ENCODE measurements around the gene GPX4.

GPX4 gene

GRCh38 chr19:1091544-1092175, 12.1 kb upstream of the GPX4 start:
- Histone ChIP-seq H3K56ac (ENCODE audit: low read length) (no peak overlapping the region), H2BK15ac (replicated peaks; ENCODE audit: low read depth) (no peak overlapping the region), H3K79me1 (ENCODE audit: low read length) (peaks cover 7% of the 10 kb centered on the region), H3K4me2 (ENCODE audit: low read length) (no peak overlapping the region), H3K9ac (ENCODE audit: low read length) (no peak overlapping the region), H3K4ac (ENCODE audit: low read depth, low read length) (no peak overlapping the region), H2BK5ac (ENCODE audit: low read length) (no peak overlapping the region), H3K4me1 (ENCODE audit: control insufficient read depth, low read depth, low read length) (no peaks in the 10 kb centered on the region), H3K36me3 (ENCODE audit: control insufficient read depth, insufficient read depth, low read length) (peaks cover 1% of the 10 kb centered on the region), H3K18ac (ENCODE audit: low read length) (no peak overlapping the region), H3K79me2 (ENCODE audit: control insufficient read depth, insufficient read depth, low read length) (peaks cover 20% of the 10 kb centered on the region), H4K5ac (ENCODE audit: low read length) (no peak overlapping the region), H3K27ac (ENCODE audit: low read depth, low read length) (no peak overlapping the region), H2AK5ac (ENCODE audit: low read length) (no peak overlapping the region), H3K23ac (ENCODE audit: low read length) (no peak overlapping the region), H3K27me3 (ENCODE audit: insufficient read depth, low read length, poor library complexity) (no peaks in the 10 kb centered on the region), H4K8ac (ENCODE audit: low read depth, low read length) (no peak overlapping the region), H2BK120ac (ENCODE audit: low read depth, low read length) (no peak overlapping the region), H3K4me3 (ENCODE audit: low read length) (no peak overlapping the region)
- no peak for DNase-seq
- WGBS (ENCODE audit: extremely low coverage, insufficient coverage, low lambda C conversion rate) = no CpG with 5 or more reads among the region's 27 CpGs

DNA sequence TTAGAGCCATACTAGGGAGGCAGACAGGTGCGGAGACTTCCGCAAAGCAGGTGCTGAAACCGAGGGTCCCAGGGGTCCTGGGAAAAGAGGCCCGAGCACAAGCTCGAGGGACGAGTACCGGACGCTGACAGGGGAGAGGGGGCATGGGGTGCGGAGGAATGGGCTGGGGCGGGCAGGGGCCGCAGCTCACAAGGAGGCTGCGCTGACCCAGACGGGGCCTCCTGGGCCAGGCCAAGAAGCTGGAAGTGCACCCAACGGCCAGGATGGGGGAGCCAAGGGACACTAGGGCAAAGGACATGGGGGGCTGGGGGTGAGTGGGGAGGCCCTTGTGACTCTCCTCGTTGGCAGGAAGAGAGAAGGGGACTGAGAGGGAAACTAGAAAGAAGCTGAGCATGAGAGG, 10.5 kb upstream of the GPX4 start:
- Histone ChIP-seq H2BK120ac (ENCODE audit: low read depth, low read length) (no peak overlapping the region), H3K4me1 (ENCODE audit: control insufficient read depth, low read depth, low read length) (no peaks in the 10 kb centered on the region), H4K8ac (ENCODE audit: low read depth, low read length) (no peak overlapping the region), H3K56ac (ENCODE audit: low read length) (no peak overlapping the region), H3K36me3 (ENCODE audit: control insufficient read depth, insufficient read depth, low read length) (no peaks in the 10 kb centered on the region), H3K27ac (ENCODE audit: low read depth, low read length) (no peak overlapping the region), H3K79me1 (ENCODE audit: low read length) (peaks cover 7% of the 10 kb centered on the region), H3K4ac (ENCODE audit: low read depth, low read length) (no peak overlapping the region), H3K27me3 (ENCODE audit: insufficient read depth, low read length, poor library complexity) (no peaks in the 10 kb centered on the region), H3K4me3 (ENCODE audit: low read length) (no peak overlapping the region), H2BK15ac (replicated peaks; ENCODE audit: low read depth) (no peak overlapping the region), H2BK5ac (ENCODE audit: low read length) (no peak overlapping the region), H3K18ac (ENCODE audit: low read length) (no peak overlapping the region), H2AK5ac (ENCODE audit: low read length) (no peak overlapping the region), H3K79me2 (ENCODE audit: control insufficient read depth, insufficient read depth, low read length) (peaks cover 20% of the 10 kb centered on the region), H3K4me2 (ENCODE audit: low read length) (no peak overlapping the region), H4K5ac (ENCODE audit: low read length) (no peak overlapping the region), H3K23ac (ENCODE audit: low read length) (no peak overlapping the region), H3K9ac (ENCODE audit: low read length) (no peak overlapping the region)
- WGBS (ENCODE audit: extremely low coverage, insufficient coverage, low lambda C conversion rate) = no CpG with 5 or more reads among the region's 15 CpGs
- no peak for DNase-seq

DNA sequence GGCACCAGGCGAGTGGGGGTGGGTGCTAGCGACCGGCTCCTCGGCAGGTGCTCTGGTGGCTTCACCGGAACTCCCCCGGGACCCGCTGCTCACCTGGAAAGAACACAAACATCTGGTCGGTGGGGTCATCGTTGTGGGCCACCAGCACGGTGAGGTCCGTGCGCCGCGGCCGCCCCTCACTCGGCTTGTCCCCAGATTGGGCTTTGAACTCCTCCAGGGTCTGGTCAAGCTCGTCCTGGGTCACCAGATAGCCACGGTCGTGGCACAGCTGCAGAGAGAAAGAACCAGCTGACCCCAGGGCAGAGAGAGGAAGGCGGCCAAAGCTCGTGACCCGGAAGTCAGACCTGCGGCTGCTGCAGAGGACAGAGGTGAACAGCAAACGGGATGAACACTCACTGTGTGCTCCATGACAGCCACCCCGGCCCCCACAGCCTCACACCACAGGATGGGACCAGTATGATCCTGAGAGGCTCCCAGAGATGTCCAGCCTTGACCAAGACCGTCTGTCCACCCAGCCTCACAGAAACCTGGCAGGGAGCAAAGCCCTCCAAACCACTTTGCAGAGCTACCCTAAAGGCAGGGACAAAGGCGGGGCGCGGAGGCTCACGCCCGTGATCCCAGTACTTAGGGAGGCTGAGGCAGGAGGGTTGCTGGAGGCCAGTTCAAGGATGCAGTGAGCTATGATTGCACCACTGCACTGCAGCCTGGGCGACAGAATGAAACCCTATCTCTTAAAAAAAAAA, 9.8 kb upstream of the GPX4 start:
- H3K4me1 ChIP-seq (ENCODE audit: control insufficient read depth, low read depth, low read length) = no peaks in the 10 kb centered on the region
- H3K56ac ChIP-seq (ENCODE audit: low read length) = peak overlapping the region; percentile 86
- peak overlapping the region; percentile 43 for H3K4me2 ChIP-seq (ENCODE audit: low read length)
- peak overlapping the region; percentile 79 for H3K9ac ChIP-seq (ENCODE audit: low read length)
- no peak overlapping the region for H4K8ac ChIP-seq (ENCODE audit: low read depth, low read length)
- no peak overlapping the region for H2BK120ac ChIP-seq (ENCODE audit: low read depth, low read length)
- no peak overlapping the region for H2BK5ac ChIP-seq (ENCODE audit: low read length)
- no CpG with 5 or more reads among the region's 32 CpGs for WGBS (ENCODE audit: extremely low coverage, insufficient coverage, low lambda C conversion rate)
- no peaks in the 10 kb centered on the region for H3K27me3 ChIP-seq (ENCODE audit: insufficient read depth, low read length, poor library complexity)
- no peak overlapping the region for H3K18ac ChIP-seq (ENCODE audit: low read length)
- H3K79me1 ChIP-seq (ENCODE audit: low read length) = peaks cover 7% of the 10 kb centered on the region
- DNase-seq = no peak
- H3K4me3 ChIP-seq (ENCODE audit: low read length) = peak overlapping the region; percentile 65
- H3K27ac ChIP-seq (ENCODE audit: low read depth, low read length) = no peak overlapping the region
- H2BK15ac ChIP-seq (replicated peaks; ENCODE audit: low read depth) = no peak overlapping the region
- no peak overlapping the region for H3K23ac ChIP-seq (ENCODE audit: low read length)
- no peak overlapping the region for H2AK5ac ChIP-seq (ENCODE audit: low read length)
- no peaks in the 10 kb centered on the region for H3K36me3 ChIP-seq (ENCODE audit: control insufficient read depth, insufficient read depth, low read length)
- H3K4ac ChIP-seq (ENCODE audit: low read depth, low read length) = no peak overlapping the region
- H4K5ac ChIP-seq (ENCODE audit: low read length) = no peak overlapping the region
- H3K79me2 ChIP-seq (ENCODE audit: control insufficient read depth, insufficient read depth, low read length) = peaks cover 20% of the 10 kb centered on the region

DNA sequence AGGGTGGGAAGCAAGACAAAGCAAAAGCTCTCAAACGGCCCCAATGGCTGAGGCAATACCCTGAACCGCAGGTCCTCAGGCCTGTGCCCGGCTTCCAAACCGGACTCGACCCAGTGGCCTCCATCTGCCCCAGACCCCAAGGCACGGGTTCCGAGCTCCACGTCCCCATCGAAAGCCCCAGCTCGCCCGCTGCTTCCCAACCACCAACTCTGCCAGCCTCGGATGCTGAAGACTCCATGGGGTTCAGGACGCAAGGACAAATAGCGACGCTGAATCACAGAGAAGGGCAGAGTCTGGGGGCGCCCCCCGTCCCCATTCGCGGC, 9.2 kb upstream of the GPX4 start:
- no peak overlapping the region for H3K18ac ChIP-seq (ENCODE audit: low read length)
- no peak overlapping the region for H3K27ac ChIP-seq (ENCODE audit: low read depth, low read length)
- no peaks in the 10 kb centered on the region for H3K4me1 ChIP-seq (ENCODE audit: control insufficient read depth, low read depth, low read length)
- peak overlapping the region; percentile 86 for H3K56ac ChIP-seq (ENCODE audit: low read length)
- no CpG with 5 or more reads among the region's 19 CpGs for WGBS (ENCODE audit: extremely low coverage, insufficient coverage, low lambda C conversion rate)
- DNase-seq = no peak
- no peak overlapping the region for H2BK15ac ChIP-seq (replicated peaks; ENCODE audit: low read depth)
- peak overlapping the region; percentile 79 for H3K9ac ChIP-seq (ENCODE audit: low read length)
- H4K5ac ChIP-seq (ENCODE audit: low read length) = no peak overlapping the region
- H2BK5ac ChIP-seq (ENCODE audit: low read length) = no peak overlapping the region
- peaks cover 7% of the 10 kb centered on the region for H3K79me1 ChIP-seq (ENCODE audit: low read length)
- peaks cover 20% of the 10 kb centered on the region for H3K79me2 ChIP-seq (ENCODE audit: control insufficient read depth, insufficient read depth, low read length)
- no peak overlapping the region for H3K23ac ChIP-seq (ENCODE audit: low read length)
- no peaks in the 10 kb centered on the region for H3K36me3 ChIP-seq (ENCODE audit: control insufficient read depth, insufficient read depth, low read length)
- no peak overlapping the region for H2BK120ac ChIP-seq (ENCODE audit: low read depth, low read length)
- H3K4ac ChIP-seq (ENCODE audit: low read depth, low read length) = peak overlapping the region; percentile 59
- H3K27me3 ChIP-seq (ENCODE audit: insufficient read depth, low read length, poor library complexity) = no peaks in the 10 kb centered on the region
- peak overlapping the region; percentile 65 for H3K4me3 ChIP-seq (ENCODE audit: low read length)
- no peak overlapping the region for H4K8ac ChIP-seq (ENCODE audit: low read depth, low read length)
- peak overlapping the region; percentile 43 for H3K4me2 ChIP-seq (ENCODE audit: low read length)
- no peak overlapping the region for H2AK5ac ChIP-seq (ENCODE audit: low read length)

GRCh38 chr19:1094978-1095701, 8.7 kb upstream of the GPX4 start, which contains the start of gene POLR2E:
POLR2E (minus strand) TSS chr19:1095375; CDS start chr19:1095315, 60 bp downstream.
- Histone ChIP-seq H2AK5ac (ENCODE audit: low read length) (peak within 1 kb of the TSS; percentile 88), H3K18ac (ENCODE audit: low read length) (peak within 1 kb of the TSS; percentile 41), H3K23ac (ENCODE audit: low read length) (no peak within 1 kb of the TSS), H3K9ac (ENCODE audit: low read length) (peak within 1 kb of the TSS; percentile 79), H2BK15ac (replicated peaks; ENCODE audit: low read depth) (no peak within 1 kb of the TSS), H2BK120ac (ENCODE audit: low read depth, low read length) (no peak within 1 kb of the TSS), H3K27ac (ENCODE audit: low read depth, low read length) (no peak within 1 kb of the TSS), H3K4me2 (ENCODE audit: low read length) (peak within 1 kb of the TSS; percentile 43), H3K56ac (ENCODE audit: low read length) (peak within 1 kb of the TSS; percentile 86), H3K36me3 (ENCODE audit: control insufficient read depth, insufficient read depth, low read length) (no peaks in the 10 kb centered on the region), H3K79me1 (ENCODE audit: low read length) (peaks cover 7% of the 10 kb centered on the region), H3K79me2 (ENCODE audit: control insufficient read depth, insufficient read depth, low read length) (peaks cover 20% of the 10 kb centered on the region), H3K4ac (ENCODE audit: low read depth, low read length) (peak within 1 kb of the TSS; percentile 64), H2BK5ac (ENCODE audit: low read length) (no peak within 1 kb of the TSS), H4K8ac (ENCODE audit: low read depth, low read length) (peak within 1 kb of the TSS; percentile 68), H3K4me3 (ENCODE audit: low read length) (peak within 1 kb of the TSS; percentile 65), H3K4me1 (ENCODE audit: control insufficient read depth, low read depth, low read length) (no peaks in the 10 kb centered on the region), H3K27me3 (ENCODE audit: insufficient read depth, low read length, poor library complexity) (no peaks in the 10 kb centered on the region), H4K5ac (ENCODE audit: low read length) (peak within 1 kb of the TSS; percentile 39)
- peak; percentile 98 for DNase-seq
- no CpG with 5 or more reads among the region's 81 CpGs for WGBS (ENCODE audit: extremely low coverage, insufficient coverage, low lambda C conversion rate)
